B cell (primary cell): ENCODE measurements around the gene MIF.

Source experiments
- EZH2 ChIP-seq: IDR thresholded peaks from 2 replicates; pipeline ENCODE4 v1.6.1; 2012; ENCODE audit warnings: borderline replicate concordance, low read depth, mild to moderate bottlenecking, moderate library complexity, low read length; ENCODE audit not compliant: insufficient read depth, poor library complexity, severe bottlenecking
- TF ChIP-seq, protein P1 (sequence below): fragments of 200-600 bp; IDR thresholded peaks from one replicate; pipeline ENCODE4 v1.8.0; 2022; ENCODE audit warnings: antibody characterized with exemption, mild to moderate bottlenecking

- TF ChIP-seq, protein P1, sequence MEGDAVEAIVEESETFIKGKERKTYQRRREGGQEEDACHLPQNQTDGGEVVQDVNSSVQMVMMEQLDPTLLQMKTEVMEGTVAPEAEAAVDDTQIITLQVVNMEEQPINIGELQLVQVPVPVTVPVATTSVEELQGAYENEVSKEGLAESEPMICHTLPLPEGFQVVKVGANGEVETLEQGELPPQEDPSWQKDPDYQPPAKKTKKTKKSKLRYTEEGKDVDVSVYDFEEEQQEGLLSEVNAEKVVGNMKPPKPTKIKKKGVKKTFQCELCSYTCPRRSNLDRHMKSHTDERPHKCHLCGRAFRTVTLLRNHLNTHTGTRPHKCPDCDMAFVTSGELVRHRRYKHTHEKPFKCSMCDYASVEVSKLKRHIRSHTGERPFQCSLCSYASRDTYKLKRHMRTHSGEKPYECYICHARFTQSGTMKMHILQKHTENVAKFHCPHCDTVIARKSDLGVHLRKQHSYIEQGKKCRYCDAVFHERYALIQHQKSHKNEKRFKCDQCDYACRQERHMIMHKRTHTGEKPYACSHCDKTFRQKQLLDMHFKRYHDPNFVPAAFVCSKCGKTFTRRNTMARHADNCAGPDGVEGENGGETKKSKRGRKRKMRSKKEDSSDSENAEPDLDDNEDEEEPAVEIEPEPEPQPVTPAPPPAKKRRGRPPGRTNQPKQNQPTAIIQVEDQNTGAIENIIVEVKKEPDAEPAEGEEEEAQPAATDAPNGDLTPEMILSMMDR: no peak
- no peak for TF ChIP-seq EZH2
Observed at GRCh38 chr22:23847310-23847920, 46.8 kb upstream of the MIF start.
